Adrenal gland (tissue), 5 donors: ENCODE results near the gene HIVEP3.

Experiments
- CTCF ChIP-seq, 6 experiments: fragments of 450-650 bp in 4 of 6; fragments of 200-600 bp in 2 of 6; sonication (generic) in 1 of 6; IDR thresholded peaks; 1 replicate in 5 of 6; 2 replicates in 1 of 6; pipeline versions ENCODE4 v1.5.1 to v1.8.0; 2016 to 2021; ENCODE audit warnings: antibody characterized with exemption in 6 of 6, mild to moderate bottlenecking in 2 of 6, moderate library complexity in 1 of 6
- POLR2A ChIP-seq, 2 donors: fragments of 450-650 bp; IDR thresholded peaks; one replicate each; pipeline ENCODE4 v1.6.1; 2017; ENCODE audit warnings: antibody characterized with exemption in 2 of 2, mild to moderate bottlenecking in 2 of 2, moderate library complexity in 1 of 2
- donor health status: DM: no; HTN: no; CAD: no.

- no peak for TF ChIP-seq CTCF (IDR thresholded peaks at IDR 0.05)
- TF ChIP-seq POLR2A (IDR thresholded peaks at IDR 0.05) = no peak
Measured at GRCh38 chr1:41920658-41921057, 1.9 kb upstream of the HIVEP3 start.
